Small intestine (tissue), 7 donors: ENCODE results near the gene MYBPH. TPM values are rescaled to one million over a fixed set of nuclear protein-coding genes. Genes with fewer than 3 reads are reported as not detected.

Experiments
- DNase-seq, 2 donors: peaks; one replicate each; pipeline versions ENCODE4 v3.0.0 to v3.0.0-alpha.2; 2013
- FAIRE-seq: peaks from 2 replicates; lab custom pipeline; 2012; peaks lifted over from hg19 to GRCh38; lab: Jason Lieb, UNC
- H3K27ac ChIP-seq, 3 donors: one replicate each; pipeline ENCODE4 v1.5.1; 2013; ENCODE audit warnings: low read length in 2 of 3, mild to moderate bottlenecking in 2 of 3, control low read depth in 1 of 3, inconsistent platforms in 1 of 3, low read depth in 1 of 3, moderate library complexity in 1 of 3
- H3K27me3 ChIP-seq, 3 donors: one replicate each; pipeline ENCODE4 v1.6.1; 2013; ENCODE audit warnings: low read length in 3 of 3, inconsistent platforms in 1 of 3; ENCODE audit not compliant: control insufficient read depth in 3 of 3, insufficient read depth in 3 of 3
- H3K36me3 ChIP-seq, 3 donors: one replicate each; pipeline ENCODE4 v1.6.1; 2013; ENCODE audit warnings: low read length in 3 of 3, inconsistent platforms in 1 of 3, low read depth in 1 of 3, mild to moderate bottlenecking in 1 of 3, moderate library complexity in 1 of 3; ENCODE audit not compliant: control insufficient read depth in 3 of 3, insufficient read depth in 2 of 3
- H3K4me1 ChIP-seq, 3 donors: one replicate each; pipeline ENCODE4 v1.6.1; 2013; ENCODE audit warnings: low read length in 2 of 3, inconsistent platforms in 1 of 3, low read depth in 1 of 3, mild to moderate bottlenecking in 1 of 3, moderate library complexity in 1 of 3; ENCODE audit not compliant: control insufficient read depth in 3 of 3, insufficient read depth in 2 of 3
- H3K4me3 ChIP-seq, 3 donors: one replicate each; pipeline ENCODE4 v1.5.1; 2013; ENCODE audit warnings: low read length in 3 of 3, control low read depth in 1 of 3, inconsistent platforms in 1 of 3, low read depth in 1 of 3, mild to moderate bottlenecking in 1 of 3, moderate library complexity in 1 of 3
- H3K9me3 ChIP-seq, 2 donors: one replicate each; pipeline ENCODE4 v1.6.1; 2013; ENCODE audit warnings: low read depth in 1 of 2, low read length in 1 of 2; ENCODE audit not compliant: control insufficient read depth in 2 of 2, insufficient read depth in 1 of 2
- WGBS, 3 donors: extraction: QIAGEN DNeasy Blood & Tissue Kit; methylation state at CpG; one replicate each; pipeline ENCODE4 v1.1.7; 2013; 5-methylcytosine and 5-hydroxymethylcytosine counted together
- polyA plus RNA-seq, 4 donors: library from polyadenylated mRNA; stranded (reverse) in 3 of 4; unstranded in 1 of 4; fragments of 200-250 nt in 3 of 4; fragments of 120-200 nt in 1 of 4; gene quantifications; one replicate each; pipeline versions ENCODE4 v1.2.1 to v1.2.3, GENCODE V29; 2013
- donor health status: healthy with polysubstance abuse.
- donor health status: control.
- donor health status: control.
- donor health status: Bipolar disorder and iron deficiency.
- donor health status: healthy.

Gene MYBPH
- polyA plus RNA-seq, 4 donors, result 1.1 TPM; not detected in 3

GRCh38 chr1:203131548-203132200 is 44.0 kb downstream of the MYBPH start:
- FAIRE-seq, result no peak
- no peak for DNase-seq
- H3K36me3 ChIP-seq, result no peaks in the 10 kb centered on the region
- no peak overlapping the region for H3K27ac ChIP-seq
- peaks cover 0 to 13% (median 0%) of the 10 kb centered on the region in 3 donors for H3K4me1 ChIP-seq
- no peaks in the 10 kb centered on the region for H3K9me3 ChIP-seq
- whole genome bisulfite sequencing, 3 donors, result 72 to 86% (median 79%) methylated on average over 9 of the region's 9 CpGs
- peaks cover 0 to 20% (median 3%) of the 10 kb centered on the region in 3 donors for H3K27me3 ChIP-seq
- H3K4me3 ChIP-seq, result no peak overlapping the region

- Histone ChIP-seq H3K27me3 (peaks cover 0 to 31% (median 3%) of the 10 kb centered on the region in 3 donors), H3K4me1 (peaks cover 0 to 10% (median 0%) of the 10 kb centered on the region in 3 donors), H3K27ac (no peak overlapping the region), H3K9me3 (no peaks in the 10 kb centered on the region), H3K36me3 (no peaks in the 10 kb centered on the region), H3K4me3 (no peak overlapping the region)
- 71 to 80% (median 76%) methylated on average over 3 of the region's 3 CpGs for WGBS, 3 donors
- FAIRE-seq (no peak), DNase-seq (no peak)
These were observed 45.2 kb downstream of the MYBPH start for GRCh38 chr1:203130358-203130985.

GRCh38 chr1:203129501-203130231 is 46.0 kb downstream of the MYBPH start:
- Histone ChIP-seq H3K9me3 (no peaks in the 10 kb centered on the region), H3K27ac (no peak overlapping the region), H3K27me3 (peaks cover 0 to 39% (median 3%) of the 10 kb centered on the region in 3 donors), H3K36me3 (no peaks in the 10 kb centered on the region), H3K4me3 (no peak overlapping the region), H3K4me1 (peaks cover 0 to 10% (median 0%) of the 10 kb centered on the region in 3 donors)
- DNase-seq, result no peak
- 37 to 57% (median 41%) methylated on average over 7 of the region's 7 CpGs for WGBS, 3 donors
- FAIRE-seq, result no peak

- H3K4me1 ChIP-seq, result peaks cover 0 to 10% (median 0%) of the 10 kb centered on the region in 3 donors
- 82 to 89% (median 87%) methylated on average over 29 of the region's 29 CpGs for WGBS, 3 donors
- no peak for FAIRE-seq
- no peaks in the 10 kb centered on the region for H3K36me3 ChIP-seq
- H3K9me3 ChIP-seq, result no peaks in the 10 kb centered on the region
- peaks cover 0 to 46% (median 3%) of the 10 kb centered on the region in 3 donors for H3K27me3 ChIP-seq
- DNase-seq, result no peak
- no peak overlapping the region for H3K27ac ChIP-seq
- no peak overlapping the region for H3K4me3 ChIP-seq
These were observed 46.7 kb downstream of the MYBPH start for GRCh38 chr1:203128716-203129500.

GRCh38 chr1:203128431-203128715 is 47.3 kb downstream of the MYBPH start:
- Histone ChIP-seq H3K4me1 (peaks cover 0 to 10% (median 0%) of the 10 kb centered on the region in 3 donors), H3K4me3 (no peak overlapping the region), H3K9me3 (no peaks in the 10 kb centered on the region), H3K27me3 (peaks cover 0 to 51% (median 3%) of the 10 kb centered on the region in 3 donors), H3K36me3 (no peaks in the 10 kb centered on the region), H3K27ac (no peak overlapping the region)
- no peak for FAIRE-seq
- 3 to 23% (median 12%) methylated on average over 7 of the region's 7 CpGs for WGBS, 3 donors
- no peak for DNase-seq

GRCh38 chr1:203127666-203128430 is 47.8 kb downstream of the MYBPH start, which contains the start of gene ADORA1:
Gene ADORA1, plus strand, starts transcription at chr1:203127726. Its CDS starts 1,116 bp downstream, at chr1:203128842.
- peak; percentile 24 to 61 for DNase-seq
- peak within 1 kb of the TSS in 1 of 3 donors; percentile 17 for H3K27ac ChIP-seq
- FAIRE-seq, result no peak
- peaks cover 0 to 10% (median 0%) of the 10 kb centered on the region in 3 donors for H3K4me1 ChIP-seq
- WGBS, 3 donors, result 2 to 3% (median 2%) methylated on average over 40 to 51 of the region's 51 CpGs
- peaks cover 0 to 52% (median 3%) of the 10 kb centered on the region in 3 donors for H3K27me3 ChIP-seq
- no peaks in the 10 kb centered on the region for H3K9me3 ChIP-seq
- no peaks in the 10 kb centered on the region for H3K36me3 ChIP-seq
- H3K4me3 ChIP-seq, result no peak within 1 kb of the TSS

- FAIRE-seq, result no peak
- no peak overlapping the region for H3K4me3 ChIP-seq
These were observed 48.6 kb downstream of the MYBPH start for GRCh38 chr1:203126866-203127665.

More at GRCh38 chr1:203126866-203127665, 48.6 kb downstream of the MYBPH start:
- WGBS, 3 donors, result 14 to 21% (median 19%) methylated on average over 11 to 12 of the region's 12 CpGs
- Histone ChIP-seq H3K36me3 (no peaks in the 10 kb centered on the region), H3K27ac (peak overlapping the region in 1 of 3 donors; percentile 17), H3K4me1 (peaks cover 0 to 10% (median 0%) of the 10 kb centered on the region in 3 donors), H3K27me3 (peaks cover 0 to 56% (median 3%) of the 10 kb centered on the region in 3 donors), H3K9me3 (no peaks in the 10 kb centered on the region)
- no peak for DNase-seq
